Mucosa of rectum (tissue), 2 donors: ENCODE results near the gene FNDC5.

ENCODE experiments used
- H3K27ac ChIP-seq, 2 donors: one replicate each; pipeline ENCODE4 v1.7.0; 2013; ENCODE audit warnings: inconsistent platforms in 2 of 2, low read depth in 2 of 2, low read length in 2 of 2
- H3K27me3 ChIP-seq, 2 donors: one replicate each; pipeline ENCODE4 v1.7.0; 2013; ENCODE audit warnings: low read length in 2 of 2; ENCODE audit not compliant: control insufficient read depth in 2 of 2, insufficient read depth in 2 of 2
- H3K36me3 ChIP-seq, 2 donors: one replicate each; pipeline ENCODE4 v1.7.0; 2013; ENCODE audit warnings: low read length in 2 of 2; ENCODE audit not compliant: control insufficient read depth in 2 of 2, insufficient read depth in 2 of 2
- H3K4me1 ChIP-seq, 2 donors: one replicate each; pipeline ENCODE4 v1.7.0; 2013; ENCODE audit warnings: low read length in 2 of 2, mild to moderate bottlenecking in 1 of 2; ENCODE audit not compliant: control insufficient read depth in 2 of 2, insufficient read depth in 2 of 2
- H3K4me3 ChIP-seq, 2 donors: one replicate each; pipeline ENCODE4 v1.7.0; 2013; ENCODE audit warnings: low read length in 2 of 2
- H3K9ac ChIP-seq, 2 donors: one replicate each; pipeline ENCODE4 v1.7.0; 2013; ENCODE audit warnings: low read length in 2 of 2, low read depth in 1 of 2, mild to moderate bottlenecking in 1 of 2
- H3K9me3 ChIP-seq, 2 donors: one replicate each; pipeline ENCODE4 v1.7.0; 2013; ENCODE audit warnings: low read length in 2 of 2; ENCODE audit not compliant: control insufficient read depth in 2 of 2
- donor health status: healthy.
- donor health status: Normal muscosa, but diverticular disease.

The FNDC5 gene

GRCh38 chr1:32874860-32875752, 4.4 kb upstream of the FNDC5 start:
- no peak overlapping the region for H3K9ac ChIP-seq
- peaks cover 6 to 14% of the 10 kb centered on the region in 2 donors for H3K27me3 ChIP-seq
- H3K4me1 ChIP-seq: peaks cover 0 to 4% of the 10 kb centered on the region in 2 donors
- no peak overlapping the region for H3K4me3 ChIP-seq
- H3K36me3 ChIP-seq: no peaks in the 10 kb centered on the region
- no peaks in the 10 kb centered on the region for H3K9me3 ChIP-seq
- no peak overlapping the region for H3K27ac ChIP-seq

- no peak overlapping the region for H3K9ac ChIP-seq
- H3K9me3 ChIP-seq: no peaks in the 10 kb centered on the region
- H3K36me3 ChIP-seq: no peaks in the 10 kb centered on the region
- H3K27ac ChIP-seq: no peak overlapping the region
- H3K27me3 ChIP-seq: peaks cover 12 to 14% of the 10 kb centered on the region in 2 donors
- H3K4me1 ChIP-seq: peaks cover 0 to 4% of the 10 kb centered on the region in 2 donors
- no peak overlapping the region for H3K4me3 ChIP-seq
These were observed 2.8 kb upstream of the FNDC5 start for GRCh38 chr1:32873484-32873883.

- H3K9me3 ChIP-seq: no peaks in the 10 kb centered on the region
- H3K4me3 ChIP-seq: no peak overlapping the region
- no peak overlapping the region for H3K27ac ChIP-seq
- peaks cover 0 to 4% of the 10 kb centered on the region in 2 donors for H3K4me1 ChIP-seq
- peaks cover 11 to 12% of the 10 kb centered on the region in 2 donors for H3K27me3 ChIP-seq
- H3K36me3 ChIP-seq: peaks cover 0 to 4% of the 10 kb centered on the region in 2 donors
- no peak overlapping the region for H3K9ac ChIP-seq
These were observed 1.4 kb upstream of the FNDC5 start for GRCh38 chr1:32872192-32872460.

GRCh38 chr1:32871364-32872191, 866 bp upstream of the FNDC5 start:
- H3K4me1 ChIP-seq: peaks cover 0 to 4% of the 10 kb centered on the region in 2 donors
- no peak overlapping the region for H3K27ac ChIP-seq
- H3K9me3 ChIP-seq: no peaks in the 10 kb centered on the region
- peaks cover 0 to 4% of the 10 kb centered on the region in 2 donors for H3K36me3 ChIP-seq
- H3K9ac ChIP-seq: peak overlapping the region in 1 of 2 donors; percentile 23
- H3K4me3 ChIP-seq: peak overlapping the region; percentile 46 to 56
- peaks cover 11 to 12% of the 10 kb centered on the region in 2 donors for H3K27me3 ChIP-seq

DNA sequence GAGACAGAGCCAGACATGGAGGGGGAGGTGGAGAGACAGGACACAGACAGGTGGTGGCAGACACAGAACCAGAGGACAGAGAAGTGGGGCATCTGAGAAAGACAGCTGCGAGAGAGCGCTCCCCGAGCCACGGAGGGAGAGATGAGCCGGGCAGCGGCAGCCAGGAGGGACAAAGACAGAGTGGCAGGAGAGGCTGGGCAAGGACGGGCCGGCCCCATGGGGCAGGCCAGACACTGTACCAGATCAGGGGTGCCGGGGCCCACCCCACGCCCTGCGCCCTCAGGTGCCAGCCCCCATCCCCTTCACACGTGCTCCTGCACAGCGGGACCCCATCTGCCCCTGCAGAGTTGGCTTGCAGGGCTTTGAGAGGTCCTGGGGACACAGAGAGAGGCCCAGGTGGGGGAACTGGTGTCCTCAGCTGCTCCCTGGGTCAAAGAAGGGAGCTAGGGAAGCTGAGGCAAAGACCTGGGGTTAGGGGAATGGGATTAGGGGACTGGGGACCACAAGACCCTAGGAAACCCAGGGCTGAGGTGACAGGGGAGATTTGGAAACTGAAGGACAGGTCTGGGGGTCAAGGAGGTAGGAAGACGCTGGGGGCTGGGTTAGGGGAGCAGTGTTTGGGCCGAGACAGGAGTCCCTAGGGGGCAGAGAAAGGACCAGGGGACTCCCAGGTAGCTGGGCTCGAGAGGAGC, 643 bp downstream of the FNDC5 start:
- H3K4me3 ChIP-seq: no peak overlapping the region
- H3K36me3 ChIP-seq: peaks cover 0 to 4% of the 10 kb centered on the region in 2 donors
- H3K9ac ChIP-seq: no peak overlapping the region
- peaks cover 0 to 4% of the 10 kb centered on the region in 2 donors for H3K4me1 ChIP-seq
- H3K27me3 ChIP-seq: peaks cover 11 to 12% of the 10 kb centered on the region in 2 donors
- no peaks in the 10 kb centered on the region for H3K9me3 ChIP-seq
- H3K27ac ChIP-seq: no peak overlapping the region

- H3K9ac ChIP-seq: no peak overlapping the region
- H3K9me3 ChIP-seq: no peaks in the 10 kb centered on the region
- peaks cover 0 to 4% of the 10 kb centered on the region in 2 donors for H3K4me1 ChIP-seq
- H3K27ac ChIP-seq: no peak overlapping the region
- peaks cover 11 to 12% of the 10 kb centered on the region in 2 donors for H3K27me3 ChIP-seq
- H3K4me3 ChIP-seq: no peak overlapping the region
- peaks cover 0 to 4% of the 10 kb centered on the region in 2 donors for H3K36me3 ChIP-seq
These were observed 1.8 kb downstream of the FNDC5 start for GRCh38 chr1:32868806-32869455.

GRCh38 chr1:32868085-32868484, 2.6 kb downstream of the FNDC5 start:
- peaks cover 0 to 4% of the 10 kb centered on the region in 2 donors for H3K36me3 ChIP-seq
- peaks cover 0 to 4% of the 10 kb centered on the region in 2 donors for H3K4me1 ChIP-seq
- no peak overlapping the region for H3K4me3 ChIP-seq
- H3K9me3 ChIP-seq: no peaks in the 10 kb centered on the region
- H3K27ac ChIP-seq: no peak overlapping the region
- H3K27me3 ChIP-seq: peaks cover 11 to 12% of the 10 kb centered on the region in 2 donors
- no peak overlapping the region for H3K9ac ChIP-seq

DNA sequence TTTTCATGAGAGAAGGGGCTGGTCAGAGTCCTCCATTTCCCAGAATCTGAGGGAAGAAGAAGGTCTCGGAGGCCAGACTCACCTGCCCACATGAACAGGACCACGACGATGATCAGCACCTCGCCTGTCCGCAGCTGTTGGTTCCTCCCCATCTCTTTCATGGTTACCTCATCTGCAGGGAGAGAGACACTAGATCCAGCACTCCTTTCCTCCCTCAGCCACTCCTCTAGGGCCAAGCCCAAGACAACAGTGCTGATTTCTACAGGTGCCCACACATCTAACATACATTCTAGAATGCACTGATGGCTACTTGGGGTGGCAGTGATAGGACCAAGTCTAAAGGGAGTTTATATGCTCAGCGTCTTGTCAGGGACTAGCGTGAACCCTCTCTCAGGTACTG, 3.0 kb downstream of the FNDC5 start:
- H3K9me3 ChIP-seq: no peaks in the 10 kb centered on the region
- peaks cover 2 to 4% of the 10 kb centered on the region in 2 donors for H3K36me3 ChIP-seq
- H3K4me3 ChIP-seq: no peak overlapping the region
- peaks cover 0 to 4% of the 10 kb centered on the region in 2 donors for H3K4me1 ChIP-seq
- H3K27ac ChIP-seq: no peak overlapping the region
- no peak overlapping the region for H3K9ac ChIP-seq
- peaks cover 11 to 12% of the 10 kb centered on the region in 2 donors for H3K27me3 ChIP-seq

GRCh38 chr1:32867151-32867550, 3.6 kb downstream of the FNDC5 start:
- no peak overlapping the region for H3K27ac ChIP-seq
- H3K27me3 ChIP-seq: peaks cover 10 to 12% of the 10 kb centered on the region in 2 donors
- no peaks in the 10 kb centered on the region for H3K9me3 ChIP-seq
- peaks cover 0 to 4% of the 10 kb centered on the region in 2 donors for H3K4me1 ChIP-seq
- no peak overlapping the region for H3K4me3 ChIP-seq
- peaks cover 4% of the 10 kb centered on the region in 2 donors for H3K36me3 ChIP-seq
- H3K9ac ChIP-seq: no peak overlapping the region
